Dedifferentiated amniotic fluid mesenchymal stem cell (primary cell): ENCODE results near the gene LCP1.

Experiments used
- DNase-seq: peaks from one replicate; pipeline ENCODE4 v3.0.0-alpha.2; 2016; ENCODE audit errors: extremely low spot score

Gene LCP1

GRCh38 chr13:46127358-46128023 is 54.5 kb downstream of the LCP1 start:
- no peak for DNase-seq

GRCh38 chr13:46126552-46127357 is 55.2 kb downstream of the LCP1 start:
- peak; percentile 65 for DNase-seq

GRCh38 chr13:46126056-46126455 is 55.9 kb downstream of the LCP1 start:
- DNase-seq = no peak

- DNase-seq = no peak
Observed at GRCh38 chr13:46124967-46125933, 56.7 kb downstream of the LCP1 start.

GRCh38 chr13:46124531-46124966 is 57.4 kb downstream of the LCP1 start:
- no peak for DNase-seq

- no peak for DNase-seq
Observed at GRCh38 chr13:46122304-46122703, 59.7 kb downstream of the LCP1 start.

- no peak for DNase-seq
Observed at GRCh38 chr13:46121597-46122163, 60.3 kb downstream of the LCP1 start.

- DNase-seq = no peak
Observed at GRCh38 chr13:46121033-46121432, 60.9 kb downstream of the LCP1 start.

- DNase-seq = no peak
Observed at GRCh38 chr13:46119883-46120614, 61.9 kb downstream of the LCP1 start.

GRCh38 chr13:46116653-46117502 is 65.1 kb downstream of the LCP1 start:
- DNase-seq = no peak

GRCh38 chr13:46114613-46115012 is 67.4 kb downstream of the LCP1 start:
- no peak for DNase-seq

- DNase-seq = no peak
Observed at GRCh38 chr13:46113596-46113995, 68.4 kb downstream of the LCP1 start.

- DNase-seq = no peak
Observed at GRCh38 chr13:46111151-46111550, 70.8 kb downstream of the LCP1 start.

GRCh38 chr13:46109451-46109850 is 72.5 kb downstream of the LCP1 start:
- no peak for DNase-seq

- DNase-seq = no peak
Observed at GRCh38 chr13:46106839-46107371, 75.1 kb downstream of the LCP1 start.

GRCh38 chr13:46104868-46105267 is 77.1 kb downstream of the LCP1 start, which contains the start of gene CPB2:
Gene CPB2, minus strand, starts transcription at chr13:46105033. Its CDS starts 24 bp downstream, at chr13:46105009.
- no peak for DNase-seq

- DNase-seq = no peak
Observed at GRCh38 chr13:46103037-46103436, 78.9 kb downstream of the LCP1 start.

GRCh38 chr13:46102255-46102605 is 79.7 kb downstream of the LCP1 start:
- DNase-seq = no peak

- DNase-seq = no peak
Observed at GRCh38 chr13:46101484-46102254, 80.3 kb downstream of the LCP1 start.
